Measurements from ENCODE around the gene NDRG3. TPM values are rescaled to one million over a fixed set of nuclear protein-coding genes. Genes with fewer than 3 reads are reported as not detected.
"Not testable (repeated sequence)": the region's sequence is repeated elsewhere in the genome, so short reads cannot be mapped to it uniquely, and the experiment has no call there.

The NDRG3 gene
- total and polyA plus RNA-seq, 2 donors (not counting 3 experiments of a cell fraction or from before 2014, with no cell fraction given): 25.7 to 27.7 TPM

DNA sequence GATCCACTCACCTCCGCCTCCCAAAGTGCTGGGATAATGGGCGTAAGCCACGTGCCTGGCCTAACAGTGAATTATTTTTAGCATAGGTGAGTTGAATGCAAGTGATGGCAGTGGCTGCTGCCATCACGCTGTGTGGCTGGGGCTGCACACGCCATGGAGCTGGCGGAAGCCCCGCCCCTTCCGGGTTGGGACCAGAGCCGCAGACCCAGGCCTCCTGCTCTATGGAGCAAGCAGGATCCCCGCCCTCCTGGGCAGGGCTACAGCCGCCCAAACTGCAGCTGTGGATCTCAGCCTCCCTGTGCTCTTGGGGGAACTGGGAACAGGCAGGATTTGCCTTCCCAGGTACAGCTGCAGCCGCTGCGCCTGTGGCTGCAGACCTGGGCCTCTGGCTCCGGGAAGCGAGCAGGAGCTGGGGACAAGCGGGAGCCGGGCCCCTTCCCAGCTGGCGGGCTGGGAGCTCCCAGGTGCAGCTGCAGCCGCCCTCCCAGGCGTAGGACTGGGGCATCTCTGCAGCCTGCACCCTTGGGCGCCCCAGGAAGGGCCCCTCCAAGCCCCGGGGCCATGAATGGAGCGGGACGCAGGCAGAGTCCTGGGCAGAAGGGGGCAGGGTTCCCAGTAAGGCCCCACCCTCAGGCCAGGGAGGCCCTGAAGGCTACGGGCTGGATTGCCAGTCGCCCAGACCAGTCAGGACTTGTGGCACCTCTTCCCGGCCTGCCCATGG, 69.0 kb downstream of the NDRG3 start:
- CTCF ChIA-PET: no interaction called here
- no peaks in the 10 kb centered on the region for H3K9me1 ChIP-seq (replicated peaks; ENCODE audit: control insufficient read depth, extremely low read depth, insufficient read depth, low read length)
- H3K9me3 ChIP-seq (replicated peaks; ENCODE audit: control insufficient read depth, insufficient read depth, low read length): no peaks in the 10 kb centered on the region
- no peak overlapping the region for H3K4me2 ChIP-seq (ENCODE audit: insufficient read depth, low read length)
- POLR2A ChIA-PET: no interaction called here
- FAIRE-seq: no peak
- no TSS peak for BruUV-seq (replicated peaks)
- no peak for DNase-seq (ENCODE audit: low read depth, low spot score)
- H3K79me2 ChIP-seq (ENCODE audit: control insufficient read depth, insufficient read depth, low read length): no peaks in the 10 kb centered on the region
- H3K27ac ChIP-seq (ENCODE audit: insufficient read depth, low read depth, low read length): no peak overlapping the region
- no peak overlapping the region for H2AFZ ChIP-seq (ENCODE audit: low read depth, low read length)
- dilution Hi-C loops (cut with MboI; ENCODE audit: extremely low pct_ligation_motif_present, low sequenced_read_pairs): no loop called here
- H3K4me1 ChIP-seq (ENCODE audit: control insufficient read depth, extremely low read depth, insufficient read depth, low read length): no peaks in the 10 kb centered on the region
- H3K4me3 ChIP-seq (replicated peaks in 1 of 3; ENCODE audit: insufficient read depth in 1 of 3, low read depth in 1 of 3, low read length in 3 of 3): no peak overlapping the region
- intact Hi-C loops (cut with micrococcal nuclease): loop anchor here (10.0 kb wide), 1 partner anchor 898 kb away; no protein-coding TSS in a partner anchor
- H4K20me1 ChIP-seq (replicated peaks; ENCODE audit: control insufficient read depth, extremely low read depth, insufficient read depth, low read length): no peaks in the 10 kb centered on the region
- H3K27me3 ChIP-seq (ENCODE audit: control insufficient read depth in 2 of 2, insufficient read depth in 2 of 2, low read length in 2 of 2): no peaks in the 10 kb centered on the region
- no peak overlapping the region for H3K9ac ChIP-seq (replicated peaks; ENCODE audit: extremely low read depth, insufficient read depth, low read length)
- TF ChIP-seq CTCF (IDR thresholded peaks at IDR 0.05; ENCODE audit: extremely low read depth in 1 of 2, insufficient read depth in 1 of 2, low read depth in 1 of 2, low read length in 2 of 2) (no peak), GATA2 (IDR thresholded peaks at IDR 0.05; ENCODE audit: insufficient read depth, insufficient read length, low read depth, low read length) (no peak), POLR2A (IDR thresholded peaks at IDR 0.05; ENCODE audit: low read depth, low read length) (no peak), MYC (IDR thresholded peaks at IDR 0.05; ENCODE audit: low read depth, low read length) (no peak), EZH2 (IDR thresholded peaks at IDR 0.05; ENCODE audit: borderline replicate concordance, low read depth, low read length, severe bottlenecking) (no peak), JUN (IDR thresholded peaks at IDR 0.05; ENCODE audit: borderline replicate concordance, insufficient read depth, insufficient read length, low read depth) (no peak), FOS (IDR thresholded peaks at IDR 0.05; ENCODE audit: borderline replicate concordance, insufficient read depth, low read length) (no peak), POLR2AphosphoS5 (IDR thresholded peaks at IDR 0.05; ENCODE audit: insufficient read depth, low read depth, low read length) (no peak)
- TF ChIP-seq, protein P1, sequence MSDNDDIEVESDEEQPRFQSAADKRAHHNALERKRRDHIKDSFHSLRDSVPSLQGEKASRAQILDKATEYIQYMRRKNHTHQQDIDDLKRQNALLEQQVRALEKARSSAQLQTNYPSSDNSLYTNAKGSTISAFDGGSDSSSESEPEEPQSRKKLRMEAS (IDR thresholded peaks at IDR 0.05; ENCODE audit: insufficient read depth, insufficient read length): no peak
- no peaks in the 10 kb centered on the region for H3K36me3 ChIP-seq (ENCODE audit: control insufficient read depth in 2 of 2, extremely low read depth in 1 of 2, insufficient read depth in 2 of 2, low read length in 2 of 2)

DNA sequence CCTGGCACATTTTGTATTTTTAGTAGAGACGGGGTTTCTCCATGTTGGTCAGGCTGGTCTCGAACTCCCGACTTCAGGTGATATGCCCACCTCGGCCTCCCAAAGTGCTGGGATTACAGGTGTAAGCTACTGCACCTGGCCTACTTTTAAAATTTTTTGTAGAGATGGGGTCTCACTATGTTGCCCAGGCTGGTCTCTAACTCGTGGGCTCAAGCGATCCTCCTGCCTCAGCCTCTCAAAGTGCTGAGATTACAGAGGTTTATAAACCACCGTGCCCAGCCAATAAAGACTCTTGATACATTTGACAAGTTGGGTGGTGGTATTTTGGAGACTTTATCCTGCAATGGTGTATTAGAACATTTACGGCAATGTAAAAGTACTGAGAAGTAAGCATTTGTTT, 70.3 kb downstream of the NDRG3 start:
- H3K9ac ChIP-seq (replicated peaks; ENCODE audit: extremely low read depth, insufficient read depth, low read length); H4K20me1 ChIP-seq (replicated peaks; ENCODE audit: control insufficient read depth, extremely low read depth, insufficient read depth, low read length); DNase-seq (ENCODE audit: low read depth, low spot score); POLR2A ChIA-PET; H3K9me3 ChIP-seq (replicated peaks; ENCODE audit: control insufficient read depth, insufficient read depth, low read length); H3K79me2 ChIP-seq (ENCODE audit: control insufficient read depth, insufficient read depth, low read length); H2AFZ ChIP-seq (ENCODE audit: low read depth, low read length); H3K9me1 ChIP-seq (replicated peaks; ENCODE audit: control insufficient read depth, extremely low read depth, insufficient read depth, low read length); H3K4me2 ChIP-seq (ENCODE audit: insufficient read depth, low read length); CTCF ChIA-PET; H3K27me3 ChIP-seq (ENCODE audit: control insufficient read depth in 2 of 2, insufficient read depth in 2 of 2, low read length in 2 of 2); BruUV-seq (replicated peaks); H3K36me3 ChIP-seq (ENCODE audit: control insufficient read depth in 2 of 2, extremely low read depth in 1 of 2, insufficient read depth in 2 of 2, low read length in 2 of 2); H3K4me3 ChIP-seq (replicated peaks in 1 of 3; ENCODE audit: insufficient read depth in 1 of 3, low read depth in 1 of 3, low read length in 3 of 3); dilution Hi-C loops (cut with MboI; ENCODE audit: extremely low pct_ligation_motif_present, low sequenced_read_pairs); H3K27ac ChIP-seq (ENCODE audit: insufficient read depth, low read depth, low read length); H3K4me1 ChIP-seq (ENCODE audit: control insufficient read depth, extremely low read depth, insufficient read depth, low read length); FAIRE-seq: not testable (repeated sequence)
- intact Hi-C loops (cut with micrococcal nuclease): loop anchor here (10.0 kb wide), 1 partner anchor 899 kb away; no protein-coding TSS in a partner anchor
